Measurements from ENCODE around the gene CCNT2. TPM values are rescaled to one million over a fixed set of nuclear protein-coding genes. Genes with fewer than 3 reads are reported as not detected.

The CCNT2 gene
- total RNA-seq, 4 donors from 2014 or later: 16.1 to 29.1 (median 20.5) TPM

GRCh38 chr2:134936691-134937090, 18.1 kb downstream of the CCNT2 start:
- H3K27me3 ChIP-seq: no peaks in the 10 kb centered on the region
- H3K27ac ChIP-seq (replicated peaks in 1 of 4): no peak overlapping the region
- no peak overlapping the region for H3K4me3 ChIP-seq
- TF ChIP-seq CTCF (IDR thresholded peaks at IDR 0.05): no peak
- TF ChIP-seq POLR2AphosphoS5 (IDR thresholded peaks at IDR 0.05): no peak
- peaks cover 14 to 50% (median 38%) of the 10 kb centered on the region in 4 donors for H3K36me3 ChIP-seq
- intact Hi-C loops (cut with DNase I): no loop called here
- peaks cover 22 to 62% (median 45%) of the 10 kb centered on the region in 4 donors for H3K4me1 ChIP-seq
- no peaks in the 10 kb centered on the region for H3K9me3 ChIP-seq
- DNase-seq (ENCODE audit: extremely low spot score): no peak
- 91% methylated on average over 4 of the region's 4 CpGs for WGBS

GRCh38 chr2:134943540-134943939, 24.9 kb downstream of the CCNT2 start:
- DNase-seq (ENCODE audit: extremely low spot score): no peak
- intact Hi-C loops (cut with DNase I): no loop called here
- 84% methylated on average over 2 of the region's 2 CpGs for WGBS
- no peaks in the 10 kb centered on the region for H3K27me3 ChIP-seq
- H3K4me3 ChIP-seq: no peak overlapping the region
- H3K27ac ChIP-seq (replicated peaks in 1 of 4): no peak overlapping the region
- H3K4me1 ChIP-seq: no peaks in the 10 kb centered on the region
- peaks cover 19 to 70% (median 51%) of the 10 kb centered on the region in 4 donors for H3K36me3 ChIP-seq
- no peak for TF ChIP-seq POLR2AphosphoS5 (IDR thresholded peaks at IDR 0.05)
- no peak for TF ChIP-seq EP300 (IDR thresholded peaks at IDR 0.05)
- TF ChIP-seq CTCF (IDR thresholded peaks at IDR 0.05): no peak
- TF ChIP-seq POLR2A (IDR thresholded peaks at IDR 0.05; ENCODE audit: low read depth): no peak
- H3K9me3 ChIP-seq: no peaks in the 10 kb centered on the region

- no peak for TF ChIP-seq EP300 (IDR thresholded peaks at IDR 0.05)
- no peak for TF ChIP-seq CTCF (IDR thresholded peaks at IDR 0.05)
- no peak for TF ChIP-seq POLR2AphosphoS5 (IDR thresholded peaks at IDR 0.05)
- TF ChIP-seq POLR2A (IDR thresholded peaks at IDR 0.05; ENCODE audit: low read depth): no peak
- Histone ChIP-seq H3K27me3 (no peaks in the 10 kb centered on the region), H3K36me3 (peaks cover 11 to 70% (median 49%) of the 10 kb centered on the region in 4 donors), H3K27ac (replicated peaks in 1 of 4) (no peak overlapping the region), H3K4me1 (no peaks in the 10 kb centered on the region), H3K9me3 (no peaks in the 10 kb centered on the region), H3K4me3 (no peak overlapping the region)
- intact Hi-C loops (cut with DNase I): no loop called here
- no peak for DNase-seq (ENCODE audit: extremely low spot score)
- WGBS: 68% methylated on average over 1 of the region's 1 CpG
Observed at GRCh38 chr2:134944975-134945374, 26.4 kb downstream of the CCNT2 start.

- Histone ChIP-seq H3K36me3 (peaks cover 12 to 70% (median 43%) of the 10 kb centered on the region in 4 donors), H3K27me3 (no peaks in the 10 kb centered on the region), H3K4me1 (no peaks in the 10 kb centered on the region), H3K9me3 (no peaks in the 10 kb centered on the region), H3K27ac (replicated peaks in 1 of 4) (no peak overlapping the region), H3K4me3 (no peak overlapping the region)
- DNase-seq (ENCODE audit: extremely low spot score): no peak
- 87% methylated on average over 6 of the region's 6 CpGs for WGBS
- TF ChIP-seq CTCF (IDR thresholded peaks at IDR 0.05) (no peak), POLR2A (IDR thresholded peaks at IDR 0.05; ENCODE audit: low read depth) (no peak)
- intact Hi-C loops (cut with DNase I): no loop called here
Observed at GRCh38 chr2:134946073-134946472, 27.5 kb downstream of the CCNT2 start.

GRCh38 chr2:134949981-134950708, 31.5 kb downstream of the CCNT2 start:
- TF ChIP-seq EP300 (IDR thresholded peaks at IDR 0.05): no peak
- no peak for TF ChIP-seq POLR2A (IDR thresholded peaks at IDR 0.05; ENCODE audit: low read depth)
- TF ChIP-seq POLR2AphosphoS5 (IDR thresholded peaks at IDR 0.05): no peak
- WGBS: 89% methylated on average over 7 of the region's 7 CpGs
- H3K9me3 ChIP-seq: no peaks in the 10 kb centered on the region
- no peak for DNase-seq (ENCODE audit: extremely low spot score)
- peaks cover 39 to 88% (median 55%) of the 10 kb centered on the region in 4 donors for H3K36me3 ChIP-seq
- intact Hi-C loops (cut with DNase I): no loop called here
- H3K27me3 ChIP-seq: no peaks in the 10 kb centered on the region
- H3K4me1 ChIP-seq: no peaks in the 10 kb centered on the region
- no peak overlapping the region for H3K4me3 ChIP-seq
- H3K27ac ChIP-seq (replicated peaks in 1 of 4): no peak overlapping the region

All from esophagus muscularis mucosa (tissue), 4 donors.